ENCODE data around the gene CDK11B.

CDK11B gene

GRCh38 chr1:1616045-1616790 is 42.6 kb downstream of the CDK11B start:
- DNase-seq (ENCODE audit: low read depth in 2 of 2) = no peak

- DNase-seq (ENCODE audit: low read depth in 2 of 2) = peak; percentile 92 to 97
Measured at GRCh38 chr1:1615256-1616044, 43.4 kb downstream of the CDK11B start, which contains the start of gene MIB2. TSS of gene MIB2 (plus strand) at chr1:1615500. CDS start at chr1:1623453, 7,953 bp downstream.

GRCh38 chr1:1614954-1615255 is 43.9 kb downstream of the CDK11B start:
- no peak for DNase-seq (ENCODE audit: low read depth in 2 of 2)

GRCh38 chr1:1614204-1614953 is 44.4 kb downstream of the CDK11B start:
- peak; percentile 44 to 49 for DNase-seq (ENCODE audit: low read depth in 2 of 2)

GRCh38 chr1:1613509-1614082 is 45.2 kb downstream of the CDK11B start:
- no peak for DNase-seq (ENCODE audit: low read depth in 2 of 2)

- DNase-seq (ENCODE audit: low read depth in 2 of 2) = no peak
Measured at GRCh38 chr1:1612104-1612400, 46.8 kb downstream of the CDK11B start.

GRCh38 chr1:1610796-1611195 is 48.0 kb downstream of the CDK11B start:
- DNase-seq (ENCODE audit: low read depth in 2 of 2) = no peak

GRCh38 chr1:1609822-1610485 is 48.9 kb downstream of the CDK11B start:
- DNase-seq (ENCODE audit: low read depth in 2 of 2) = no peak

GRCh38 chr1:1606232-1606631 is 52.6 kb downstream of the CDK11B start:
- DNase-seq (ENCODE audit: low read depth in 2 of 2) = no peak

- DNase-seq (ENCODE audit: low read depth in 2 of 2) = no peak
Measured at GRCh38 chr1:1605724-1606123, 53.1 kb downstream of the CDK11B start.

GRCh38 chr1:1605034-1605591 is 53.7 kb downstream of the CDK11B start:
- DNase-seq (ENCODE audit: low read depth in 2 of 2) = no peak

GRCh38 chr1:1604374-1605033 is 54.3 kb downstream of the CDK11B start:
- no peak for DNase-seq (ENCODE audit: low read depth in 2 of 2)

- DNase-seq (ENCODE audit: low read depth in 2 of 2) = no peak
Measured at GRCh38 chr1:1603671-1604373, 55.0 kb downstream of the CDK11B start.

- DNase-seq (ENCODE audit: low read depth in 2 of 2) = no peak
Measured at GRCh38 chr1:1602968-1603506, 55.8 kb downstream of the CDK11B start.

- no peak for DNase-seq (ENCODE audit: low read depth in 2 of 2)
Measured at GRCh38 chr1:1602304-1602967, 56.4 kb downstream of the CDK11B start.

- no peak for DNase-seq (ENCODE audit: low read depth in 2 of 2)
Measured at GRCh38 chr1:1601564-1602303, 57.1 kb downstream of the CDK11B start.

- no peak for DNase-seq (ENCODE audit: low read depth in 2 of 2)
Measured at GRCh38 chr1:1600861-1601563, 57.8 kb downstream of the CDK11B start.

Measured in stimulated activated CD8-positive, alpha-beta memory T cell treated with anti-CD3 and anti-CD28 coated beads, Interleukin-7, amount 100 ng/mL, for 4 hours (primary cell).